Measurements from ENCODE around the gene PRR7. TPM values are rescaled to one million over a fixed set of nuclear protein-coding genes. Genes with fewer than 3 reads are reported as not detected.
A peak's percentile ranks its signal among the peaks of the same experiment; 100 is the strongest.

The PRR7 gene
- polyA plus RNA-seq, 5 donors: 0.39 to 2.5 (median 0.63) TPM

GRCh38 chr5:177421062-177421798, 25.4 kb upstream of the PRR7 start:
- no peak for DNase-seq

GRCh38 chr5:177423671-177424070, 22.9 kb upstream of the PRR7 start:
- DNase-seq: no peak

- DNase-seq: no peak
These were observed 21.3 kb upstream of the PRR7 start for GRCh38 chr5:177425196-177425800.

GRCh38 chr5:177425801-177426565, 20.6 kb upstream of the PRR7 start:
- DNase-seq: peak; percentile 100

- no peak for DNase-seq
These were observed 19.9 kb upstream of the PRR7 start, which contains the start of gene GRK6 for GRCh38 chr5:177426566-177427210. TSS of gene GRK6 (plus strand) at chr5:177426676. CDS start at chr5:177426846, 170 bp downstream.

GRCh38 chr5:177427211-177427822, 19.3 kb upstream of the PRR7 start:
- DNase-seq: no peak

GRCh38 chr5:177427919-177428573, 18.6 kb upstream of the PRR7 start:
- DNase-seq: no peak

- DNase-seq: no peak
These were observed 17.9 kb upstream of the PRR7 start for GRCh38 chr5:177428574-177429217.

GRCh38 chr5:177429248-177430040, 17.2 kb upstream of the PRR7 start:
- no peak for DNase-seq

- no peak for DNase-seq
These were observed 16.3 kb upstream of the PRR7 start for GRCh38 chr5:177430140-177430951.

GRCh38 chr5:177430972-177431316, 15.7 kb upstream of the PRR7 start:
- no peak for DNase-seq

- no peak for DNase-seq
These were observed 15.1 kb upstream of the PRR7 start for GRCh38 chr5:177431317-177432142.

GRCh38 chr5:177432143-177432838, 14.3 kb upstream of the PRR7 start:
- no peak for DNase-seq

GRCh38 chr5:177432839-177433657, 13.6 kb upstream of the PRR7 start:
- no peak for DNase-seq

- no peak for DNase-seq
These were observed 12.9 kb upstream of the PRR7 start for GRCh38 chr5:177433658-177434217.

GRCh38 chr5:177434437-177434836, 12.2 kb upstream of the PRR7 start:
- no peak for DNase-seq
